ENCODE results near the gene TLX2. TPM values are rescaled to one million over a fixed set of nuclear protein-coding genes. Genes with fewer than 3 reads are reported as not detected.
A peak's percentile ranks its signal among the peaks of the same experiment; 100 is the strongest.

TLX2 gene
- total RNA-seq, 1 experiment from 2014 or later = not detected

DNA sequence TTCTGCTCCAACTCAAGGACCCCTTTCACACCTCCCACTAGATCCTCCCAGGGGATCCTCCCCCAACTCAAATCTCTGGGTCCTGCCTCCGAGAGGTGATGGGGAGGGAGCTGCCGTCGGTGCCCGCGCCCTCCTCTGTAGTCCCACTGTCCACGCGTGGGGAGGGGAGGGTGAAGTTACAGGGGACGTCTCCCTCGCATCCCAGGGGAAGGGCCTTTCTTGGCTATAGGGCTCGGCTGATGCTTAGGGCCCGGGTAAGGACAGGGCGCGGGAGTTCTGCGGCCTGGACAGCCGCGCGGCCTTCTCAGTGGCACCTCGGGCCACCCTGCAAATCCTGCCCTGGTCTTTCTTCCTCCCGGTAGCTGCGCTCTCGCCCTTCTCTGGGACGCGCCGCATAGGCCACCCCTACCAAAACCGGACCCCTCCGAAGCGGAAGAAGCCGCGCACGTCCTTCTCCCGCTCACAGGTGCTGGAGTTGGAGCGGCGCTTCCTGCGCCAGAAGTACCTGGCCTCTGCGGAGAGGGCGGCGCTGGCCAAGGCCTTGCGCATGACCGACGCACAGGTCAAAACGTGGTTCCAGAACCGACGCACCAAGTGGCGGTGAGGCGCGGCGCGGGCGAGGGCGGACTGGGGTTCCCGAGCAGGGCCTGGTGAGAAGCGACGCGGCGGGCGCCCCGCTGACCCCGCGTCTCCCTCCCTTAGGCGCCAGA lies 1.2 kb downstream of the TLX2 start:
- POLR2A ChIA-PET = no interaction called here
- DNase-seq (ENCODE audit: low read depth, low spot score) (no peak), ATAC-seq (no peak)
- intact Hi-C loops (cut with micrococcal nuclease; ENCODE audit: unreplicated experiment) (no loop called here), in situ Hi-C loops (cut with HindIII; ENCODE audit: low pct_unique_long_range_greater_than_20kb, low sequenced_read_pairs) (no loop called here)
- Histone ChIP-seq H3K36me3 (ENCODE audit: control insufficient read depth, insufficient read depth, low read length) (no peaks in the 10 kb centered on the region), H3K27me3 (ENCODE audit: control insufficient read depth, insufficient read depth, low read length) (no peaks in the 10 kb centered on the region), H3K4me3 (ENCODE audit: low read depth in 2 of 2, low read length in 2 of 2) (peak overlapping the region in 1 of 2 experiments; percentile 37; a peak in 1 of 4 replicates), H3K4me1 (ENCODE audit: control insufficient read depth, insufficient read depth, low read length) (no peaks in the 10 kb centered on the region), H3K27ac (ENCODE audit: low read length) (no peak overlapping the region), H3K9me3 (ENCODE audit: control insufficient read depth, insufficient read depth, low read depth, low read length) (no peaks in the 10 kb centered on the region)
- TF ChIP-seq, protein P1, sequence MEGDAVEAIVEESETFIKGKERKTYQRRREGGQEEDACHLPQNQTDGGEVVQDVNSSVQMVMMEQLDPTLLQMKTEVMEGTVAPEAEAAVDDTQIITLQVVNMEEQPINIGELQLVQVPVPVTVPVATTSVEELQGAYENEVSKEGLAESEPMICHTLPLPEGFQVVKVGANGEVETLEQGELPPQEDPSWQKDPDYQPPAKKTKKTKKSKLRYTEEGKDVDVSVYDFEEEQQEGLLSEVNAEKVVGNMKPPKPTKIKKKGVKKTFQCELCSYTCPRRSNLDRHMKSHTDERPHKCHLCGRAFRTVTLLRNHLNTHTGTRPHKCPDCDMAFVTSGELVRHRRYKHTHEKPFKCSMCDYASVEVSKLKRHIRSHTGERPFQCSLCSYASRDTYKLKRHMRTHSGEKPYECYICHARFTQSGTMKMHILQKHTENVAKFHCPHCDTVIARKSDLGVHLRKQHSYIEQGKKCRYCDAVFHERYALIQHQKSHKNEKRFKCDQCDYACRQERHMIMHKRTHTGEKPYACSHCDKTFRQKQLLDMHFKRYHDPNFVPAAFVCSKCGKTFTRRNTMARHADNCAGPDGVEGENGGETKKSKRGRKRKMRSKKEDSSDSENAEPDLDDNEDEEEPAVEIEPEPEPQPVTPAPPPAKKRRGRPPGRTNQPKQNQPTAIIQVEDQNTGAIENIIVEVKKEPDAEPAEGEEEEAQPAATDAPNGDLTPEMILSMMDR (IDR thresholded peaks at IDR 0.05) = no peak
- TF ChIP-seq POLR2AphosphoS5 (IDR thresholded peaks at IDR 0.05; ENCODE audit: low read depth, low read length) (no peak), TCF7L2 (IDR thresholded peaks at IDR 0.05; ENCODE audit: low read depth, low read length) (no peak), SIN3A (IDR thresholded peaks at IDR 0.05; ENCODE audit: borderline replicate concordance, insufficient read depth, low read depth, low read length) (no peak)
- TF ChIP-seq, protein P2, sequence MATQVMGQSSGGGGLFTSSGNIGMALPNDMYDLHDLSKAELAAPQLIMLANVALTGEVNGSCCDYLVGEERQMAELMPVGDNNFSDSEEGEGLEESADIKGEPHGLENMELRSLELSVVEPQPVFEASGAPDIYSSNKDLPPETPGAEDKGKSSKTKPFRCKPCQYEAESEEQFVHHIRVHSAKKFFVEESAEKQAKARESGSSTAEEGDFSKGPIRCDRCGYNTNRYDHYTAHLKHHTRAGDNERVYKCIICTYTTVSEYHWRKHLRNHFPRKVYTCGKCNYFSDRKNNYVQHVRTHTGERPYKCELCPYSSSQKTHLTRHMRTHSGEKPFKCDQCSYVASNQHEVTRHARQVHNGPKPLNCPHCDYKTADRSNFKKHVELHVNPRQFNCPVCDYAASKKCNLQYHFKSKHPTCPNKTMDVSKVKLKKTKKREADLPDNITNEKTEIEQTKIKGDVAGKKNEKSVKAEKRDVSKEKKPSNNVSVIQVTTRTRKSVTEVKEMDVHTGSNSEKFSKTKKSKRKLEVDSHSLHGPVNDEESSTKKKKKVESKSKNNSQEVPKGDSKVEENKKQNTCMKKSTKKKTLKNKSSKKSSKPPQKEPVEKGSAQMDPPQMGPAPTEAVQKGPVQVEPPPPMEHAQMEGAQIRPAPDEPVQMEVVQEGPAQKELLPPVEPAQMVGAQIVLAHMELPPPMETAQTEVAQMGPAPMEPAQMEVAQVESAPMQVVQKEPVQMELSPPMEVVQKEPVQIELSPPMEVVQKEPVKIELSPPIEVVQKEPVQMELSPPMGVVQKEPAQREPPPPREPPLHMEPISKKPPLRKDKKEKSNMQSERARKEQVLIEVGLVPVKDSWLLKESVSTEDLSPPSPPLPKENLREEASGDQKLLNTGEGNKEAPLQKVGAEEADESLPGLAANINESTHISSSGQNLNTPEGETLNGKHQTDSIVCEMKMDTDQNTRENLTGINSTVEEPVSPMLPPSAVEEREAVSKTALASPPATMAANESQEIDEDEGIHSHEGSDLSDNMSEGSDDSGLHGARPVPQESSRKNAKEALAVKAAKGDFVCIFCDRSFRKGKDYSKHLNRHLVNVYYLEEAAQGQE (IDR thresholded peaks at IDR 0.05; ENCODE audit: insufficient read depth in 1 of 2, low read depth in 2 of 2, low read length in 1 of 2) = no peak
- no TSS peak for BruUV-seq (replicated peaks)
- CTCF ChIA-PET = no interaction called here

DNA sequence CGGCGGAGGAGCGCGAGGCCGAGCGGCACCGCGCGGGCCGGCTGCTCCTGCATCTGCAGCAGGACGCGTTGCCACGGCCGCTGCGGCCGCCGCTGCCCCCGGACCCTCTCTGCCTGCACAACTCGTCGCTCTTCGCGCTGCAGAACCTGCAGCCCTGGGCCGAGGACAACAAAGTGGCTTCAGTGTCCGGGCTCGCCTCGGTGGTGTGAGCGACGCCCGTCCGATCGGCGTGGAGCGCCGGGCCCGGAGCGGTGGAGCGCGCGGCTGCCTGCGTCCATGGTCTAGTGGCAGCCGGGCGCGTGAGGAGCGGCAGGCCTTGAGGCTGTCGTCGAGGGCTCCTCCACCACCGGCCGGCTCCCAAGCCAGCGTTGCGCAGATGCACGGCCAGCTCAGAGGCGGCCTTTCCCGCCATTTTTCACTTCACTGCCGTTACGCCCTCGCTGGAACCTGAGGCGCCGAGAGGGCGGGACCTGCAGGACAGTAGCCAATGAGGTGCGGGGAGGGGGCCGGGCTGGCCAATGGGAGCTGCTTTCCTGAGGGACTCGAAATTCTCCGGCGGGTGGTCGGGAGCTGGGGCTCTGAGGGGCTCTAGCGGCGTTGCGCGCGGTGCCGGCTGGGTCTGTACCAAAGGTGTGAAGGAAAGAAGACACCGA lies 1.9 kb downstream of the TLX2 start:
- ChIA-PET CTCF (no interaction called here), POLR2A (no interaction called here)
- H3K9me3 ChIP-seq (ENCODE audit: control insufficient read depth, insufficient read depth, low read depth, low read length) = no peaks in the 10 kb centered on the region
- in situ Hi-C loops (cut with HindIII; ENCODE audit: low pct_unique_long_range_greater_than_20kb, low sequenced_read_pairs) = no loop called here
- DNase-seq (ENCODE audit: low read depth, low spot score) = no peak
- no peak overlapping the region for H3K27ac ChIP-seq (ENCODE audit: low read length)
- no peak for TF ChIP-seq SIN3A (IDR thresholded peaks at IDR 0.05; ENCODE audit: borderline replicate concordance, insufficient read depth, low read depth, low read length)
- TF ChIP-seq TCF7L2 (IDR thresholded peaks at IDR 0.05; ENCODE audit: low read depth, low read length) = no peak
- TF ChIP-seq, protein P2 (IDR thresholded peaks at IDR 0.05; ENCODE audit: insufficient read depth in 1 of 2, low read depth in 2 of 2, low read length in 1 of 2) = no peak
- TF ChIP-seq, protein P1 (IDR thresholded peaks at IDR 0.05) = no peak
- TF ChIP-seq POLR2AphosphoS5 (IDR thresholded peaks at IDR 0.05; ENCODE audit: low read depth, low read length) = no peak
- no peak for ATAC-seq
- no peaks in the 10 kb centered on the region for H3K4me1 ChIP-seq (ENCODE audit: control insufficient read depth, insufficient read depth, low read length)
- no peak overlapping the region for H3K4me3 ChIP-seq (ENCODE audit: low read depth in 2 of 2, low read length in 2 of 2)
- no TSS peak for BruUV-seq (replicated peaks)
- no peaks in the 10 kb centered on the region for H3K36me3 ChIP-seq (ENCODE audit: control insufficient read depth, insufficient read depth, low read length)
- H3K27me3 ChIP-seq (ENCODE audit: control insufficient read depth, insufficient read depth, low read length) = no peaks in the 10 kb centered on the region
- intact Hi-C loops (cut with micrococcal nuclease; ENCODE audit: unreplicated experiment) = no loop called here

All from Panc1 (cell line).